CD14-positive monocyte (primary cell): ENCODE data around the gene ELOVL1. TPM values are rescaled to one million over a fixed set of nuclear protein-coding genes. Genes with fewer than 3 reads are reported as not detected.

ENCODE experiments used
- DNase-seq, 3 donors: peaks; one replicate each; pipeline ENCODE4 v3.0.0-alpha.2; 2011 to 2022
- H2AFZ ChIP-seq: 2 replicates; pipeline ENCODE4 v1.6.0; 2012; ENCODE audit warnings: mild to moderate bottlenecking, low read depth, low read length, inconsistent platforms; ENCODE audit not compliant: insufficient read depth, poor library complexity, severe bottlenecking
- H3K27ac ChIP-seq, 2 donors: 1 replicate in 1 of 2; 2 replicates in 1 of 2; pipeline ENCODE4 v1.5.1; 2012 to 2013; ENCODE audit warnings: low read length in 2 of 2, control low read depth in 1 of 2, inconsistent platforms in 1 of 2, low read depth in 1 of 2, mild to moderate bottlenecking in 1 of 2
- H3K27me3 ChIP-seq, 2 donors: one replicate each; pipeline versions ENCODE4 v1.6.0 to v1.6.1; 2011 to 2013; ENCODE audit warnings: low read length in 2 of 2; ENCODE audit not compliant: control insufficient read depth in 2 of 2, insufficient read depth in 2 of 2
- H3K36me3 ChIP-seq, 2 donors: replicated peaks in 1 of 2; 1 replicate in 1 of 2; 2 replicates in 1 of 2; pipeline versions ENCODE4 v1.5.1 to v1.6.1; 2012 to 2013; ENCODE audit warnings: low read length in 2 of 2, control low read depth in 1 of 2, inconsistent platforms in 1 of 2, mild to moderate bottlenecking in 1 of 2; ENCODE audit not compliant: insufficient read depth in 2 of 2, control insufficient read depth in 1 of 2
- H3K4me1 ChIP-seq, 2 donors: 1 replicate in 1 of 2; 2 replicates in 1 of 2; pipeline versions ENCODE4 v1.5.1 to v1.6.1; 2012 to 2013; ENCODE audit warnings: low read length in 2 of 2, control low read depth in 1 of 2, inconsistent platforms in 1 of 2, mild to moderate bottlenecking in 1 of 2, moderate library complexity in 1 of 2; ENCODE audit not compliant: insufficient read depth in 2 of 2, control insufficient read depth in 1 of 2
- H3K4me2 ChIP-seq: replicated peaks from 2 replicates; pipeline ENCODE3; 2012; ENCODE audit warnings: low read length, moderate library complexity, mild to moderate bottlenecking; ENCODE audit not compliant: poor library complexity, severe bottlenecking; ENCODE audit errors: extremely low read depth
- H3K4me3 ChIP-seq, 3 experiments: fragments of 200-600 bp in 1 of 3; sonication (generic) in 1 of 3; replicated peaks in 1 of 3; 1 replicate in 2 of 3; 2 replicates in 1 of 3; pipeline ENCODE4 v1.5.1; 2011 to 2013; ENCODE audit warnings: low read length in 3 of 3, mild to moderate bottlenecking in 3 of 3, control low read depth in 2 of 3, low read depth in 2 of 3, inconsistent platforms in 1 of 3, moderate library complexity in 1 of 3
- H3K79me2 ChIP-seq: 2 replicates; pipeline ENCODE4 v1.6.0; 2012; ENCODE audit warnings: mild to moderate bottlenecking, control low read depth, inconsistent platforms, low read length, moderate library complexity; ENCODE audit not compliant: insufficient read depth
- H3K9ac ChIP-seq: 2 replicates; pipeline ENCODE4 v1.6.0; 2017; ENCODE audit warnings: low read length, mild to moderate bottlenecking; ENCODE audit not compliant: insufficient read depth, poor library complexity, severe bottlenecking
- H3K9me3 ChIP-seq, 2 donors: replicated peaks in 1 of 2; 1 replicate in 1 of 2; 2 replicates in 1 of 2; pipeline versions ENCODE4 v1.5.1 to v1.6.1; 2012 to 2013; ENCODE audit warnings: low read length in 2 of 2, control low read depth in 1 of 2; ENCODE audit not compliant: control insufficient read depth in 1 of 2, insufficient read depth in 1 of 2
- H4K20me1 ChIP-seq: 2 replicates; pipeline ENCODE4 v1.6.0; 2012; ENCODE audit warnings: mild to moderate bottlenecking, low read length, control low read depth, moderate library complexity; ENCODE audit not compliant: insufficient read depth
- H3K27ac Mint-ChIP-seq, 7 donors: one replicate each; pipeline ENCODE4 v1.8.0; 2020; ENCODE audit warnings: mild to moderate bottlenecking in 7 of 7, mixed read lengths in 7 of 7, moderate library complexity in 6 of 7, inconsistent platforms in 2 of 7
- H3K27me3 Mint-ChIP-seq, 3 donors: one replicate each; pipeline ENCODE4 v1.8.0; 2021 to 2022; ENCODE audit warnings: low read depth in 3 of 3, mild to moderate bottlenecking in 3 of 3, mixed read lengths in 3 of 3, moderate library complexity in 3 of 3, inconsistent platforms in 1 of 3
- H3K36me3 Mint-ChIP-seq, 2 donors: one replicate each; pipeline ENCODE4 v1.8.0; 2020; ENCODE audit warnings: mixed read lengths in 2 of 2, inconsistent platforms in 1 of 2, mild to moderate bottlenecking in 1 of 2
- H3K4me1 Mint-ChIP-seq: one replicate; pipeline ENCODE4 v1.8.0; 2020; ENCODE audit warnings: mild to moderate bottlenecking, mixed read lengths
- H3K4me3 Mint-ChIP-seq, 2 donors: one replicate each; pipeline ENCODE4 v1.8.0; 2020; ENCODE audit warnings: mild to moderate bottlenecking in 2 of 2, mixed read lengths in 2 of 2, moderate library complexity in 1 of 2
- H3K9me3 Mint-ChIP-seq, 7 donors: one replicate each; pipeline ENCODE4 v1.8.0; 2020 to 2022; ENCODE audit warnings: mixed read lengths in 7 of 7, mild to moderate bottlenecking in 6 of 7, moderate library complexity in 6 of 7, inconsistent platforms in 2 of 7
- WGBS: methylation state at CpG from one replicate; pipeline ENCODE4 v1.1.5; 2013; ENCODE audit warnings: missing lambda C conversion rate; ENCODE audit not compliant: insufficient coverage; 5-methylcytosine and 5-hydroxymethylcytosine counted together
- intact Hi-C, 2 donors: fragments of 100-400 bp; cut with micrococcal nuclease; formaldehyde crosslinking; loops; one replicate each; pipeline versions ENCODE4 v1.15.0 to v1.15.1; 2023
- polyA plus RNA-seq, 3 donors: library from polyadenylated mRNA; depleted of rRNA in 1 of 3; unstranded in 2 of 3; stranded (reverse) in 1 of 3; fragments of 300-500 nt in 2 of 3; fragments of >200 nt in 1 of 3; fragmentation: Illumina TruSeq in 2 of 3; gene quantifications; 1 replicate in 2 of 3; 2 replicates in 1 of 3; pipeline ENCODE4 v1.2.3, GENCODE V29; 2012 to 2021
- TF ChIP-seq, protein P1 (sequence below): fragments of 200-600 bp; IDR thresholded peaks from one replicate; pipeline ENCODE4 v1.8.0; 2022; ENCODE audit warnings: antibody characterized with exemption, mild to moderate bottlenecking

Gene ELOVL1
- polyA plus RNA-seq, 3 donors: 135 to 151 (median 148) TPM

DNA sequence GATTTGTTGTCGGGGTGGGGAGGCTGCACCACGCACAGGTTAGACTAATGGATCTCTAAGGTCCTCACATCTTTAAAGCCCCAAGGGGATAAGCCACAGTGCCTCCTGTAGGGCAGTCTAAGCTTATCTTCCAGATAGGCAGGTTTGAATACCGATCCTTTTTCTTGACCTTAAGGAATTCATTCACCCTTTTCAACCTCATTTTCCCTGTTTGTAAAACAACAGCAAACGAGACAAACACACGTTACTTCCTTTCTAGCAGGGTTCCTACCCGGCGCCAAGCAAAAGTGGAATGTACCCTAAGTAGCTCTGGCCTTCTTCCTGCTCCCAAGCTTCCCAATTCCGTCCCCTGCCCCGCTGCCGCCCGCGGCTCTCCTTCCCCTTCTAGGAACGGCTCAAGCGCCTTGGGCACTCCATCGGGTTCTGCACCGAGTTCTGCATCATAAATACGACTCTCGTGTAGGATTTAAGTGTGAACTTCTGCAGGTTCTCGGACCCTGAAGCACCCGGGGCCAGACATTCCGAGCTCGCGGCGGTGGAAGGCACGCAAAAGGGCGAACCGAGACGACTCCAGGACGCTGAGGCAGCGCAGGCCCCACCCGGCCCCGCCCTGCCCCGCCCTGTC is 9.6 kb downstream of the ELOVL1 start:
- Histone ChIP-seq H3K4me1 (peaks cover 43 to 54% of the 10 kb centered on the region in 2 donors), H3K27ac (peak overlapping the region; percentile 84 to 85), H3K9me3 (no peaks in the 10 kb centered on the region), H3K36me3 (peaks cover 24 to 34% of the 10 kb centered on the region in 2 donors), H3K4me3 (peak overlapping the region; percentile 81 to 88 (median 82)), H2AFZ (peak overlapping the region; percentile 93), H4K20me1 (peaks cover 35% of the 10 kb centered on the region), H3K4me2 (peak overlapping the region; percentile 93), H3K79me2 (peaks cover 44% of the 10 kb centered on the region), H3K27me3 (no peaks in the 10 kb centered on the region), H3K9ac (peak overlapping the region; percentile 72)
- Mint-ChIP-seq H3K36me3 (peaks cover 35 to 36% of the 10 kb centered on the region in 2 donors), H3K27me3 (no peaks in the 10 kb centered on the region), H3K9me3 (peaks cover 0 to 1% (median 0%) of the 10 kb centered on the region in 7 donors), H3K27ac (peak overlapping the region; percentile 90 to 98 (median 93)), H3K4me1 (peaks cover 52% of the 10 kb centered on the region), H3K4me3 (peak overlapping the region; percentile 87 to 97)
- TF ChIP-seq, protein P1, sequence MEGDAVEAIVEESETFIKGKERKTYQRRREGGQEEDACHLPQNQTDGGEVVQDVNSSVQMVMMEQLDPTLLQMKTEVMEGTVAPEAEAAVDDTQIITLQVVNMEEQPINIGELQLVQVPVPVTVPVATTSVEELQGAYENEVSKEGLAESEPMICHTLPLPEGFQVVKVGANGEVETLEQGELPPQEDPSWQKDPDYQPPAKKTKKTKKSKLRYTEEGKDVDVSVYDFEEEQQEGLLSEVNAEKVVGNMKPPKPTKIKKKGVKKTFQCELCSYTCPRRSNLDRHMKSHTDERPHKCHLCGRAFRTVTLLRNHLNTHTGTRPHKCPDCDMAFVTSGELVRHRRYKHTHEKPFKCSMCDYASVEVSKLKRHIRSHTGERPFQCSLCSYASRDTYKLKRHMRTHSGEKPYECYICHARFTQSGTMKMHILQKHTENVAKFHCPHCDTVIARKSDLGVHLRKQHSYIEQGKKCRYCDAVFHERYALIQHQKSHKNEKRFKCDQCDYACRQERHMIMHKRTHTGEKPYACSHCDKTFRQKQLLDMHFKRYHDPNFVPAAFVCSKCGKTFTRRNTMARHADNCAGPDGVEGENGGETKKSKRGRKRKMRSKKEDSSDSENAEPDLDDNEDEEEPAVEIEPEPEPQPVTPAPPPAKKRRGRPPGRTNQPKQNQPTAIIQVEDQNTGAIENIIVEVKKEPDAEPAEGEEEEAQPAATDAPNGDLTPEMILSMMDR: peak; percentile 53
- intact Hi-C loops: loop anchor here (2.0 to 5.0 kb wide), 2 partner anchors 34 to 185 kb away; partner anchors contain the start of genes CFAP57 (in 1 of the 2) and EBNA1BP2 (in 1 of the 2)
- WGBS: under 1% methylated on average over 30 of the region's 33 CpGs
- DNase-seq: peak in 1 of 3 donors; percentile 58

DNA sequence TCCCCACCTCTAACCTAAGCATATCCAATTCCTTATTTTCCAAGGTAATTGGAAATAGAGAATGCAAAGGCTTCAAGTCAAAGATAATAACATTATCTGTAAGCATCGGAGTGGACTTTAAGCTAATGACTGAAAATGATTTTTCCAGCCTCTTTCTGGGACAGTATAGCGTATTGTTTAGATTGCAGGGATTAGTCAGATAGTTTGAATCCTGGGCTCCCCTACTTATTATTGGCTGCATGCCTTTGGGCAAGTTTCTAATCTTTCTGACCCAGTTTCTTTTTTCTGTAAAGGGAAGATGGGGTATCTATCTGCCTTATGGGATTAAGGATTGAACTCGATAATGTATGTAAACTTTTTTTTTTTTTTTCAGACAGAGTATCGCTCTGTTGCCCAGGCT is 10.6 kb downstream of the ELOVL1 start:
- Mint-ChIP-seq H3K4me3 (no peak overlapping the region), H3K36me3 (peaks cover 26 to 27% of the 10 kb centered on the region in 2 donors), H3K27me3 (peaks cover 0 to 2% (median 0%) of the 10 kb centered on the region in 3 donors), H3K9me3 (peaks cover 0 to 1% (median 0%) of the 10 kb centered on the region in 7 donors), H3K4me1 (peaks cover 48% of the 10 kb centered on the region), H3K27ac (no peak overlapping the region)
- Histone ChIP-seq H4K20me1 (peaks cover 32% of the 10 kb centered on the region), H3K4me3 (no peak overlapping the region), H3K9me3 (no peaks in the 10 kb centered on the region), H3K4me1 (peaks cover 38 to 45% of the 10 kb centered on the region in 2 donors), H3K27ac (no peak overlapping the region), H3K4me2 (no peak overlapping the region), H3K27me3 (no peaks in the 10 kb centered on the region), H3K36me3 (peaks cover 15 to 24% of the 10 kb centered on the region in 2 donors), H3K9ac (no peak overlapping the region), H3K79me2 (peaks cover 35% of the 10 kb centered on the region), H2AFZ (no peak overlapping the region)
- TF ChIP-seq, protein P1: no peak
- WGBS: no CpG with 5 or more reads among the region's 4 CpGs
- intact Hi-C loops: loop anchor here in 1 of 2 donors (5.0 kb wide), 1 partner anchor 35 kb away; no protein-coding TSS in a partner anchor
- no peak for DNase-seq
